Loucy (cell line): ENCODE measurements around the gene STMN3.

Experiments used
- H2AFZ ChIP-seq: fragments of 200-600 bp; sonication (generic); 2 replicates; pipeline ENCODE4 v1.6.0; 2016; ENCODE audit warnings: antibody characterized with exemption, mild to moderate bottlenecking, low read length, moderate library complexity
- H3F3A ChIP-seq: fragments of 200-600 bp; 2 replicates; pipeline ENCODE4 v1.6.0; 2016; ENCODE audit warnings: antibody characterized with exemption, low read depth, mild to moderate bottlenecking
- H3K27me3 ChIP-seq: fragments of 200-600 bp; sonication (generic); 2 replicates; pipeline ENCODE4 v1.6.1; 2014; ENCODE audit warnings: low read length, mild to moderate bottlenecking; ENCODE audit not compliant: insufficient read depth, poor library complexity, severe bottlenecking
- H3K36me3 ChIP-seq: fragments of 200-600 bp; sonication (generic); 2 replicates; pipeline ENCODE4 v1.6.1; 2016; ENCODE audit warnings: low read length; ENCODE audit not compliant: insufficient read depth
- H3K4me1 ChIP-seq: fragments of 200-600 bp; sonication (generic); 2 replicates; pipeline ENCODE4 v1.5.1; 2014; ENCODE audit warnings: low read length, mild to moderate bottlenecking; ENCODE audit not compliant: insufficient read depth, poor library complexity, severe bottlenecking
- H3K4me2 ChIP-seq: fragments of 200-600 bp; sonication (generic); 2 replicates; pipeline ENCODE4 v1.6.0; 2014; ENCODE audit warnings: antibody characterized with exemption, low read length, low read depth, mild to moderate bottlenecking; ENCODE audit not compliant: poor library complexity, severe bottlenecking
- H3K4me3 ChIP-seq: fragments of 200-600 bp; sonication (generic); 2 replicates; pipeline ENCODE4 v1.5.1; 2014; ENCODE audit warnings: low read length, mild to moderate bottlenecking, mixed read lengths; ENCODE audit not compliant: poor library complexity, severe bottlenecking
- H3K79me2 ChIP-seq: fragments of 200-600 bp; sonication (generic); 2 replicates; pipeline ENCODE4 v1.6.1; 2014; ENCODE audit warnings: low read length; ENCODE audit not compliant: insufficient read depth
- H3K9ac ChIP-seq: fragments of 200-600 bp; sonication (generic); 2 replicates; pipeline ENCODE4 v1.6.0; 2014; ENCODE audit warnings: mild to moderate bottlenecking, low read depth, low read length, moderate library complexity; ENCODE audit not compliant: poor library complexity, severe bottlenecking
- H3K9me2 ChIP-seq: fragments of 200-600 bp; sonication (generic); replicated peaks from 2 replicates; pipeline ENCODE4 v1.6.1; 2016; ENCODE audit warnings: low read depth, low read length, mixed read lengths
- H3K9me3 ChIP-seq: fragments of 200-600 bp; sonication (generic); 2 replicates; pipeline ENCODE4 v1.6.1; 2014; ENCODE audit warnings: mild to moderate bottlenecking, antibody characterized with exemption, low read length, low read depth; ENCODE audit not compliant: insufficient read depth
- H4K20me1 ChIP-seq: fragments of 200-600 bp; sonication (generic); 2 replicates; pipeline ENCODE4 v1.6.0; 2014; ENCODE audit warnings: antibody characterized with exemption, low read length, mild to moderate bottlenecking; ENCODE audit not compliant: insufficient read depth, poor library complexity, severe bottlenecking
- CTCF ChIP-seq: fragments of 200-600 bp; sonication (generic); conservative IDR thresholded peaks from 2 replicates; pipeline ENCODE4 v1.5.1; 2014; ENCODE audit warnings: mild to moderate bottlenecking, antibody characterized with exemption, low read length
- EZH2phosphoT487 ChIP-seq: fragments of 200-600 bp; IDR thresholded peaks from 2 replicates; pipeline ENCODE4 v1.6.1; 2018; ENCODE audit warnings: antibody characterized with exemption, mild to moderate bottlenecking, moderate library complexity, borderline replicate concordance

The STMN3 gene

GRCh38 chr20:63619086-63619485, 34.1 kb downstream of the STMN3 start:
- Histone ChIP-seq H3F3A (no peaks in the 10 kb centered on the region), H3K9me3 (no peaks in the 10 kb centered on the region; the same call in 1 of the 2 replicates), H4K20me1 (peaks cover 3% of the 10 kb centered on the region), H3K9ac (no peak overlapping the region), H3K79me2 (peaks cover 54% of the 10 kb centered on the region), H3K36me3 (peaks cover 37% of the 10 kb centered on the region; the same call in 1 of the 2 replicates), H3K9me2 (no peaks in the 10 kb centered on the region), H3K4me3 (no peak overlapping the region), H3K4me2 (no peak overlapping the region), H2AFZ (no peak overlapping the region), H3K27me3 (no peaks in the 10 kb centered on the region), H3K4me1 (peaks cover 21% of the 10 kb centered on the region)
- TF ChIP-seq EZH2phosphoT487 (no peak), CTCF (no peak)

- no peaks in the 10 kb centered on the region; the same call in 1 of the 2 replicates for H3K9me3 ChIP-seq
- TF ChIP-seq EZH2phosphoT487 (no peak), CTCF (no peak)
- no peaks in the 10 kb centered on the region for H3K9me2 ChIP-seq
- peaks cover 48% of the 10 kb centered on the region for H3K79me2 ChIP-seq
- peaks cover 37% of the 10 kb centered on the region; the same call in 1 of the 2 replicates for H3K36me3 ChIP-seq
- H3K4me3 ChIP-seq = no peak overlapping the region
- no peak overlapping the region for H3K4me2 ChIP-seq
- H3K27me3 ChIP-seq = no peaks in the 10 kb centered on the region
- H4K20me1 ChIP-seq = peaks cover 3% of the 10 kb centered on the region
- H3F3A ChIP-seq = no peaks in the 10 kb centered on the region
- H3K4me1 ChIP-seq = peaks cover 21% of the 10 kb centered on the region
- H3K9ac ChIP-seq = no peak overlapping the region
- no peak overlapping the region for H2AFZ ChIP-seq
Observed at GRCh38 chr20:63618291-63618980, 34.8 kb downstream of the STMN3 start.

GRCh38 chr20:63617876-63618265, 35.4 kb downstream of the STMN3 start:
- H3K9ac ChIP-seq = no peak overlapping the region
- H3K9me3 ChIP-seq = no peaks in the 10 kb centered on the region; the same call in 1 of the 2 replicates
- no peak overlapping the region for H3K4me3 ChIP-seq
- peaks cover 37% of the 10 kb centered on the region; the same call in 1 of the 2 replicates for H3K36me3 ChIP-seq
- no peaks in the 10 kb centered on the region for H3K27me3 ChIP-seq
- no peak overlapping the region for H2AFZ ChIP-seq
- peaks cover 16% of the 10 kb centered on the region for H3K4me1 ChIP-seq
- peaks cover 42% of the 10 kb centered on the region for H3K79me2 ChIP-seq
- H3F3A ChIP-seq = no peaks in the 10 kb centered on the region
- H3K4me2 ChIP-seq = no peak overlapping the region
- TF ChIP-seq EZH2phosphoT487 = no peak
- no peak for TF ChIP-seq CTCF
- no peaks in the 10 kb centered on the region for H3K9me2 ChIP-seq
- H4K20me1 ChIP-seq = peaks cover 3% of the 10 kb centered on the region
